HG02970 (cell line): Measurements from ENCODE around the gene TEX264.
"Not testable (repeated sequence)": the region's sequence is repeated elsewhere in the genome, so short reads cannot be mapped to it uniquely, and the experiment has no call there.

ENCODE experiments used
- ATAC-seq: cut with Tn5 transposase; IDR thresholded peaks from one replicate; pipeline ENCODE4 v1.9.1; 2021; ENCODE audit warnings: mild to moderate bottlenecking, moderate library complexity, moderate number of reproducible peaks; ENCODE audit not compliant: unreplicated experiment, low FRiP score

Gene TEX264, protein sequence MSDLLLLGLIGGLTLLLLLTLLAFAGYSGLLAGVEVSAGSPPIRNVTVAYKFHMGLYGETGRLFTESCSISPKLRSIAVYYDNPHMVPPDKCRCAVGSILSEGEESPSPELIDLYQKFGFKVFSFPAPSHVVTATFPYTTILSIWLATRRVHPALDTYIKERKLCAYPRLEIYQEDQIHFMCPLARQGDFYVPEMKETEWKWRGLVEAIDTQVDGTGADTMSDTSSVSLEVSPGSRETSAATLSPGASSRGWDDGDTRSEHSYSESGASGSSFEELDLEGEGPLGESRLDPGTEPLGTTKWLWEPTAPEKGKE

DNA sequence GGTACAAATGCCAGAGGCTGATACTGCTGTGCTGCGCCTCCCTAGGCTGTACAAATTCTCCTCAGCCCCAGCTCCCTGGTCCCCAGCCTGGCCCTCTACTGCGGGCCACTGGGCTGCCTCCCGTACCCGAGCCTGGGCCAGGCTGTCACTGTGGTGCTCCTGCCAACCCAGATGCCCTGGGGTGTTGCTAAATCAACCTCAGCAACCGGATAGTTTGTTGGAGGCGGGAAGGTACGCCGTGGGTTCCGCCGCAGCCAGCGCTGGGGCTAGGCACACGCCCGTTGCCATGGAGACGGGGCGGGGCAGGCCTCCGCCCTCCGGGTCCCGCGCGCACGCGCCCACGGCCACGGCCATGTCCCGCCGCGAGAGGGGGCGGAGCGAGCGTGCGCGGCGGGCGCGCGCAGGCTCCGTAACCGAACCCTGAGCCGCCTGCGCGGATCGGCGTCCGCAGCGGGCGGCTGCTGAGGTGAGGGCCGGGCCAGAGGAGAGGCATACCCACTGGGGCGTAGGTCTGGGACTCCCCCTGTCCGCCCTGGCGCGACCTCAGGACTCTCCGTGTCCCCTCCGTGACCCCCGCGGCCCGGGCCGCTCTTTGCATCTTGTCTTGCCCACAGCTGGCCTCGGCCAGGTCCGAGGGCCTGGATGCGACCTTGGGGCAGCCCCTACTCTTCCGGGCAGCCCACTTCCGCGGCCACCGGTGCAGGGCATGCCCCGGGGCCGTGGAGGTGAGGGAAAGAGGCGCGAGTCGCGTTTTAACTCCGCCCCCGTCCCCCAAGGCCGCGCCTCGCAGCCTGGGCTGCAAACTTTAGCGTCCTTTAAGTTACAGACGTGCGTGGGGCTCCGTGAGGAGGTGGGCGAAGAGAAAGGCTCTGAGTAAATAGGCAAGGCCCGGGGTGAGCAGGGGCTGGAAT lies at the start of gene TEX264:
TSS of gene TEX264 (plus strand) at position 430 of the 911 bp plus-strand sequence. CDS start 3,053 bp downstream, outside the sequence.
- ATAC-seq = peak; percentile 78

DNA sequence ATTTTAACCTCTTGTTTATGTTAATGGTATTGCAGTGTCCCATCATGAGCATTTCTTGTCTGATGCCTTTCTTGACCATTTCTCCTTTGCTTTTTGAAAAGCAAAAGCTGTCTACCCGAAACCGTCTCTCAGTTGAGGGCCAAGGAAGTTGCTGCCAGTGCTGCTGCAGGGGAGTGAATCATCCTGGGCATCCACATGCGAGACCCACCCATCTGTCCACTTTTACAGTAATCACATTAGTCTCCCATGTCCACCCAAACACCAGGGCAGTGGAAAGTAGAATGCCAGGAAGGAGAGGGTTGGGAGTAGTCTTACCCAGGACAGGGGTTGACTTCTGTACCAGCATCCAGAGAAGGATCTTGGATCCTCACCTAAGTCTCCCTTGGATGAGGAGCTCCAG lies 48.6 kb upstream of the TEX264 start:
- no peak for ATAC-seq

DNA sequence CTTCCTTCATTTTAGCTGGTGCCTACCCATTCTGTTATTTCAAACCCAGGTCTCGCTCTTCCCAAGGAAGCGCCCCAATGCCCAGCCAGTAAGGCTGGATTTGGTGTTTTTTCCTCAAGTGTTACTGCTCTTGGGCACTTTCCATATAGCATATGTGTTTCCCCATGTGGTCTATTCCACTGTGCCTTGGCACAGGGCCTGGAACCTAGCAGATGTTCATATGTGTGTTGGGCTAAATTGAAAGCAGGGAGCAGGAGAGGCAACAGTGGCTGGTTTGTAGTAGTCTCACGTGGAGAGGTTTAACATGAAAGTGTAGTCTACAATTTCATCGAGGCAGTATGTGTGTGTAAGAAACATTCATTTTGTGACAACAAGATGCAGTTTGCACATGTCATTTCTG lies 48.2 kb upstream of the TEX264 start:
- no peak for ATAC-seq

DNA sequence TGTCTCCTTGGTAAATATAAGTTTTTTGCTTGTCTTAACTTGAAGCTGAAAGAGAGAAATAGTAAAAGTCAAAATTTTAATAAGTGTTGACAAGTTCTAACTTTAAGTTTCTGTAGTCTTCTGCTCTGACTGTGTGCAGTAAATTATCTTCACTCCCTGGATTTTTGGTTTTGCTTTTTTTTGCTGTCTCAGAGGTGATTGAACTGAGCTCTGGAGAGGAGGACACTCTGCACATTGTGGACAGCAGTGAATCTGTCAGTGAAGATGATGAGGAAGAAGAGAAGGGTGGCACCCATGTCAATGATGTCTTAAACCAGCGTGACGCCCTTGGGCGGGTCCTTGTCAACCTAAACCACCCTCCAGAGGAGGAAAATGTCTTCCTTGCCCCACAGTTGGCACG lies 40.5 kb upstream of the TEX264 start:
- no peak for ATAC-seq

DNA sequence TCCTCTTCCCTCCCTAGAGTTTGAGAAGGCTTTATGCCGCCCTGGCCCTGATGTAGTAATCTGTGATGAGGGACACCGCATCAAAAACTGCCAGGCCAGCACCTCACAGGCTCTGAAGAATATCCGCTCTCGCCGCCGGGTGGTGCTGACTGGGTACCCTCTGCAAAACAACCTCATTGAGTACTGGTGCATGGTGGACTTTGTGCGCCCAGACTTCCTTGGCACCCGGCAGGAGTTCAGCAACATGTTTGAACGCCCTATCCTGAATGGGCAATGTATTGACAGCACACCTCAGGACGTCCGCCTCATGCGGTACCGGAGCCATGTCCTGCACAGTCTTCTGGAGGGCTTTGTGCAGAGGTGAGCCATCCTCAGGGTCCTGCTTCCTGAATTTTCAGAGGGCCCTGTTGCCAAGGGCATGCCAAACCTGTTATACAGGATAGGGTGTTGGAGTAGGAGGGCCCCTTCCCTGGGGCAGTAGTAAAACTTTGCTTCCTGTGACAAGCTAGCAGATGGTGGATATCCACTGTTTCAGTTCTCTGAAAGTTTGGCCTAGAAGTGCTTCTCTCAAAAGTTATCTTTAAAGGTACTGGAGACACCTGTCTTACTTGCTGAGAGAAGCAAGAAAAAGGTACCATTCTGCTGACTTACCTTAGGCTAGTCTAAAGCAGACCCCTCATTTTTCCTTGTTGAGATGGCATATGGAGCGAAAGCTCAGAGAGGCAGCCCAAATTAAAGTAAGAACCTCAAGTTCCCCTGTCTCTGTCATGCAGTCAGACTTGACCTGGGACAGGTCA lies 33.7 kb upstream of the TEX264 start:
- ATAC-seq = no peak

DNA sequence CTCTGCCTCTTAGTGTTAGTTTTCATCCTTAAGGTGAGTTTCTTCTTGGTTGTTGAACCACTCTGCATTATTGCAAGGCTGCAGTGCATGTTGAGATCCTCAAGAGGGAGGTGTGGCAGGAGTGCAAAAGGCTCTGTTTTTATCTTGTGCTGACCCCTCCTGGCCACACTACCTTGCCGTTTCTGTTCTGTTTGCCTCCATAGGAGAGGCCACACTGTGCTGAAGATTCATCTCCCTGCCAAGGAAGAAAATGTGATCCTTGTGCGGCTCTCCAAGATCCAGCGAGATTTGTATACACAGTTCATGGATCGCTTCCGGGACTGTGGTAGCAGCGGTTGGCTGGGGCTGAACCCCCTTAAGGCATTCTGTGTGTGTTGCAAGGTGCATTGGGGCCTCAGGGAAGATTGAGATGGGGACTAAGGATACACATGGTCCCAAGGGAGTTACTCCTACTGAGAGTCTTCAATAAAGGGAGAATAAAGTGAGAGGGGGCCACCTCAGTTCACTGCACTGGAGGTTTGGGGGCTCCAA lies 33.0 kb upstream of the TEX264 start:
- ATAC-seq = no peak

DNA sequence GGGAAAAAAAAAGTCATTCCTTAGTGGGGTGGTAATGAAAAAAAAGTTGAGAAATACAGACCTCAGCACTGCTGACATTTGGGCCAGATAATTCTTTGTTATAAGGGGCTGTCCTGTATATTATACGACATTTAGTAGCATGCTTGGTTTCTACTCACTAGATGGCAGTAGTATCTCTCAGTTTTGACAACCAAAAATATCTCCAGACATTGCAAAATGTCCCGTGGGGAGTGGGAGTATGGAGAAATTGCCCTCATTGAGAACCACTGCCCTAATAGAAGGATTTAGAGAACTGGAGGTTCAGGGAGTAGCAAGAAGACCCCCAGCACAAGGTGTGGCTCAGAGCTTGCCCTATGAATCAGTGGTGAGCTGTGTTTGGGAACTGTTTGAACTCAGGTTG lies 28.6 kb upstream of the TEX264 start:
- no peak for ATAC-seq

DNA sequence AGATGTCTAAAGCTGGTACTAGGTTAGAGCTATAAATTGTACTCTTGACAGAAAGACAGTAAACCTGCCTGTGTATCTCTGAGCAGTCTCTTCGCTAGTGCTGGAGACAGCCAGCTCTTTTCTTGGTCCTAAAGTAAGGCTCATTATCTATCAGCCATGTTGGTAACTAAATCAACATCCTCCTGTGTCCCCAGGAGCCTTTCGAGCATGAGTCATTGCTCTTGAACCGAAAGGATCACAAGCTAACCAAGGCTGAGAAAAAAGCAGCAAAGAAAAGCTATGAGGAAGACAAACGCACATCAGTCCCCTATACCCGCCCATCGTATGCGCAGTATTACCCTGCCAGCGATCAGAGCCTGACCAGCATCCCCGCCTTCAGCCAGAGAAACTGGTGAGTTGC lies 25.0 kb upstream of the TEX264 start:
- ATAC-seq = no peak

DNA sequence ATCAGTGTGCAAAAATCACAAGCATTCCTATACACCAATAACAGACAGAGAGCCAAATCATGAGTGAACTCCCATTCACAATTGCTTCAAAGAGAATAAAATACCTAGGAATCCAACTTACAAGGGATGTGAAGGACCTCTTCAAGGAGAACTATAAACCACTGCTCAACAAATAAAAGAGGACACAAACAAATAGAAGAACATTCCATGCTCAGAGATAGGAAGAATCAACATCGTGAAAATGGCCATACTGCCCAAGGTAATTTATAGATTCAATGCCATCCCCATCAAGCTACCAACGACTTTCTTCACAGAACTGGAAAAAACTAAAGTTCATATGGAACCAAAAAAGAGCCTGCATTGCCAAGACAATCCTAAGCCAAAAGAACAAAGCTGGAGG lies 18.9 kb upstream of the TEX264 start:
- ATAC-seq = not testable (repeated sequence)

DNA sequence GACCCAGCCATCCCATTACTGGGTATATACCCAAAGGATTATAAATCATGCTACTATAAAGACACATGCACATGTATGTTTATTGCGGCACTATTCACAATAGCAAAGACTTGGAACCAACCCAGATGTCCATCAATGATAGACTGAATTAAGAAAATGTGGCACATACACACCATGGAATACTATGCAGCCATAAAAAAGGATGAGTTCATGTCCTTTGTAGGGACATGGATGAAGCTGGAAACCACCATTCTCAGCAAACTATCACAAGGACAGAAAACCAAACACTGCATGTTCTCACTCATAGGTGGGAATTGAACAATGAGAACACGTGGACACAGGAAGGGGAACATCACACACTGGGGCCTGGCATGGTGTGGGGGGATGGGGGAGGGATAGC lies 17.6 kb upstream of the TEX264 start:
- not testable (repeated sequence) for ATAC-seq

DNA sequence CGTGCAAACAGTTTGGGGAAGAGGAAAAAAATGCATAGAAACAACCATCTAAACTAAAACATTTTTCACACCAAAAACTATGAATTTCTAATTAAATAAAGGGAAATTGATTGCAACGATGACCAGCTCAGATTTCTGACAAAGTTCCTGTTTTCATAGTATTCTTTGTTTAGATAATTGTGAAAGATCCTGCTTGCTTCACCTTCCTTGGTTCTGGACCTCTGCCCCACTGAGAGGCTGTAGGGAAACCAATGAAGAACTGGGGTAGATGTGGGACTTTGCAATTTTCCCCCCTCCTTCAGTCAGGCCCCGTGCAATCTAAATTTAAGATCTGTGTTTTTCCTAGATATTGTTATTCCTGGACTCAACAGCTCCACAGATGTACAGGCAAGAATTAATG lies 13.8 kb upstream of the TEX264 start:
- no peak for ATAC-seq

DNA sequence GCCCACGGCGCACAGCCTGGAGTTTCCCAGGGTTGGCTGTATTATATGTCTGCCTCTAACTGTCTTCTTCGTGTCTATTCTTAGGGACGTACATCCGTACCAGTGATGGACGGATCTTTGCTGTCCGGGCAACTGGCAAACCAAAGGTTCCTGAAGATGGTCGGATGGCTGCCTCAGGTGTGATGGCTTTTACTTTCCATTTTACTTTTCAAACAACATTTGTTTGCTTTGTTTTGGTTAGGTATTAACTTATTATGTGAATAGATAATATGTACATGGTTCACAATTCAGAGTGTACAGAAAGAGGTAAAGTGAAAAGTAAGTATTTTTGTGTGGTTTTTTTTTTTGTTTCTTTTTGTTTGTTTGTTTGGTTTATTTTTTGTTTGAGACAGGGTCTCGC lies 11.1 kb upstream of the TEX264 start:
- no peak for ATAC-seq

DNA sequence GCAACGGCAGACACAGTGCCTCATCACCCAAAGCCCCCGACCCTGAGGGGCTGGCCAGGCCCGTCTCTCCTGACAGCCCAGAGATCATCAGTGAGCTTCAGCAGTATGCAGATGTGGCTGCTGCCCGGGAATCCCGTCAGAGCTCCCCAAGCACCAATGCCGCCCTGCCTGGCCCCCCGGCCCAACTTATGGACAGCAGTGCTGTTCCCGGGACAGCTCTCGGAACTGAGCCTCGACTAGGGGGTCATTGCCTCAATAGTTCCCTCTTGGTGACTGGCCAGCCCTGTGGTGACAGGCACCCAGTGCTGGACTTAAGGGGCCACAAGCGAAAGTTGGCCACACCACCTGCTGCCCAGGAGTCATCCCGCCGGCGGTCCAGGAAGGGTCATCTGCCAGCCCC lies 8.6 kb upstream of the TEX264 start:
- no peak for ATAC-seq

DNA sequence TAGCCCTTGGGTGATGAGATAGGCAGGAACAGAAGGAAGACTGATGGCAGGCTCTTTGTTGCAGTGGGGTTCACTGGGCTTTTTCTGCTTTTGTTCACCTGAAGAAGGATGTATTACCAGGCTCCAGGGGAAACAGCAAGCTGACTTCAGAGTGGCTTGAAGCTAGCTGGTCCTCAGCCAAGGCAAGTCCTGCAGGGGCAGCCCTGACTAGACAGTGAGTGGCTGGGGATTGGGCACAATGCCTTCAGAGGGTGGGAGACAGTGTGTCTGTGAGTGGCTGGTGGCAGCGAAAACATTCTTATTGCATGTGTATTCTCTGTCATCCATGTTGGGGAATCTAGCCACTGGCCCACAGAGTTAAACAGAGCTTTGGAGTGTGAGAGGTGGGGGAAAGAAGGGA lies 2.3 kb upstream of the TEX264 start:
- ATAC-seq = no peak

DNA sequence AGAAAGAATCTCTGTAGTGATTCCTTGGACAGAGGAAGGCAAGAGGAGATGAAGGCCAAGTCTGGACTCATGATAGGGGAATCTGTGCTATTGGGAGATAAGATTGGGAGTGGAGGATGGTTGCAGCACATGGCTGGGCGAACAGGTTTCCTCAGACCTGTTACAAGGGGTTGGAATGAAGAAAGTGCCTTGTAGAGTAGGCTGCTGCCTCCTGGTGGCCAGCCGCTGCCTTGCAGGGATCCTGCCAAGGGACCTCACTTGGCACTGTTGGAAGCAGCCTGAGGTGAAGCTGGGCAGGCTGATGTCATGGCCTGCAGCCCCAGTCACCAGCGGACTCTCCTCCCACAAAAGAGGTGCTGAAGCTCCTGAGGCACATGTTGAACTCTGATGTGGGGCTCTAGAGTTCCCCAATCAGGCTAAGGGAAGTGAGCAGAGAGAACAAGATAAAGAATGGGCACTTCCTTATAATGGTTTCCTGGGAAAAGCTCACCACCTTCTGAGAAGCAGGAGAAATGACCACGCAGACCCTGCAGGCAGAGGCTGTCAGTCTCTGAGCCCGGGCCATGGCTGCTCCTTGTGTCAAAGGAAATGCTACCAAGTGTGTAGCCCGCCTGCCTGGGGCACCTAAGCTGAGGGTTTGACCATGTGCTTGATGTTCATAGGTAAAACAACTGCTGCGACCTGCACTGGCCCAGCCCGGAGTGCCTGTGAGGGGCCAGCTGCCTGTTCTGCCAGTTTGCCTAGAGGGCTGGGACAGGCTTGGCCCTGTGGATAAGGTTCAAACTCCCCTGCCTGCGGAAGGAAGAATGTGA lies 1.6 kb upstream of the TEX264 start:
- no peak for ATAC-seq

DNA sequence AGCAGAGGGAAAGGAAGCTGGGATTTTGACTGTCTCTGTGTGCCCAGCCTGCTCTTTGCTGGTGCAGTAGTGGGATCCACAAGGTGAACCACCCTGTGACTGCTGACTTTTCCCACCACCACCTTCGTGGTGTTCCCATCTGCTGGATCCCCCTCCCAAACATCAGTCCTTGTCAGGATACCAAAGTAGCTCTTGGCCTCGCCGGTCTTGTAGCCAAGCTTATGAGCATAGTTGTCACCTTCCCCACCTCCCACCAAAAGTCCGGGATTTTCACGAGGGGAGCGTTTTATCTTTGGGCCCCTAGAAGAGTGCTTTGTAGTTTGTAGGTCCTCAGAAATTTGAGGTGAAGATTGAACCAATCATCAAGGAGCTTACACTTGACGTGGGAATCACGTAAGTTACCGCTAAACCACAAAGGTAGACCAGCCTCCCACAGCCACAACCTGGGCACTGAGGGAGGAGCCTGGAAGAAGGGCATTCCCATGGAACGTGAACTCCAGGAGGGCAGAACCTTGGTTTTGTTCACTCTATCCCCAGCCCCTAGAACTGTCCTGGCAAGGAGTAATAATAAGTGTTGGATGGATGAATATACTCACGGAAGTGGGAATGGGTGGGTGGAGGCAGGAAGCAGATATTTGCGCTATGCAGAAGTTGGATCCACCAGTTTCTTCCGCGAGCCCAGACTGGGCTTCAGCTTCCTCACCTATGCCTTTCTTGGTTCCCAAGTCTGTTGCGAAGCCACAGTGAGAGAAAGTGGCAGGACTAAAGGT lies 814 bp upstream of the TEX264 start:
- ATAC-seq = no peak

DNA sequence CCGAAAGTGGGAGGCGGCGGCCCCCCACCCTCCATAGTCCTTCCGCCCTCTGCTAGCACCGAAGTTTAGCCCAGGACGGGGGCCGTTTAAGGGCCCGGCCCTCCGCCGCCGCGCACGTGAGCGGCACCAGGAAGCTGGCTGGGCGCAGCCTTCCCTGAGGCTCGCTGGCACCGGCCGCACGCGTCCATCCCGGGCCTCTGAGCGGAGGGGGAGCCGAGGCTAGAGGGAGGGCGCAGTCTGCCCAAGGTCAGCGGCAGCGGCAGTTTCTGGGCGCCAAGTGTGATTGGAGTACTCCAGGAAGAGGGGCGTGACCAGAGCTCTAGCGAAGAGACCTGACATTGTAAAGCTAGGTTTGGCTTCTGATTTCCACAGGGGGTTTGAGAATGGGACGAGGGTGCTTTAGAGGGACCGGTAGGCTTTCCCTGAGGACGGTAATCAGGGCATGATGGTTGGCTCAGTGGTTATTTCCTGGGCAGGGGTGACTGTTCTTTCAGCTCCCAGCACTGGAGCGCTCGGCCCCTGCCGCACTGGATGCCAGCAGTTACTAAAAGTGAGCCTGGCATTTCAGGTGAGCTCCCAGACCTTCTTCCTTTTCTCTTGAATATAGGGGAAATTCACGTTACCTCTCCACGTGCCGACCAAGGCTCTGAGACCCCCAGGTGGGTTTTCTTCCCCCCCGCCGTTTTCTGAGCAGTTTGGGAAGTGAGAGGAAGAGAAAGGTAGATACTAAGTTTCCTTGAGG lies 853 bp downstream of the TEX264 start:
- peak; percentile 38 for ATAC-seq

DNA sequence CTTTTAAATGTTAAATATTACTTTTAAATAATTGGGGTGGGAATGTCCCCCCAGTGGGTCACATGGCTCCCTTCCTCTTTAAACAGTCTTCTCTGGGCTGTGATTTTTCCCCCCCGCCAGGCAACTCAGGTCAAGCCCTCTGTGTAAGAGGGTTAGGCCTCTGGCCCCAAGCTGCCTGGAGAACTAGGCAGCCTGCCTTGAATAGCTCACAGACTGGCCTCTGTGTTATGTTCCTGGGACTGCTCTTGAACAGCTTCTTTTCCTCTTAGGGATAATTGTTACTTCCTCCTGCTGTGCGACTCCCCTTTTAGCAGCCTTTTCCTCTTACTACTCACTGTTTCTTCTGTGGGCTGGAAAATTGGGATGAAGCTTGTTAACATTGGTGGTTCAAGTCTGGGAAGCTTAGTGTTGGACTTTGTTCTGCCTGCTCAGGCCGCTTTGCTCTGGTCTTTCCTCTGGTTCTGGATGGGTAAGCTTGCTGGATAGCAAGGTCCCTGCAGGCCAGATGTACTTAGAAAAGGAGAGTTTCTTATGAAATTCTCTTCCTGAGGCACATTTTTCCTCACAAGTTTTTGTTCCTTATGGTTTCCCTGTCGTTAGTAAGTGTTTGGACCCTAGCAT lies 2.2 kb downstream of the TEX264 start:
- ATAC-seq = no peak
